Activated CD8-positive, alpha-beta memory T cell treated with anti-CD3 and anti-CD28 coated beads, Interleukin-2, amount 50 U/mL, for 24 hours (primary cell): ENCODE data around the gene SPIN1.
"Not testable (repeated sequence)": the region's sequence is repeated elsewhere in the genome, so short reads cannot be mapped to it uniquely, and the experiment has no call there.

ENCODE experiments used
- DNase-seq: peaks from one replicate; pipeline ENCODE4 v3.0.0-alpha.2; 2020; ENCODE audit errors: extremely low read depth

The SPIN1 gene

DNA sequence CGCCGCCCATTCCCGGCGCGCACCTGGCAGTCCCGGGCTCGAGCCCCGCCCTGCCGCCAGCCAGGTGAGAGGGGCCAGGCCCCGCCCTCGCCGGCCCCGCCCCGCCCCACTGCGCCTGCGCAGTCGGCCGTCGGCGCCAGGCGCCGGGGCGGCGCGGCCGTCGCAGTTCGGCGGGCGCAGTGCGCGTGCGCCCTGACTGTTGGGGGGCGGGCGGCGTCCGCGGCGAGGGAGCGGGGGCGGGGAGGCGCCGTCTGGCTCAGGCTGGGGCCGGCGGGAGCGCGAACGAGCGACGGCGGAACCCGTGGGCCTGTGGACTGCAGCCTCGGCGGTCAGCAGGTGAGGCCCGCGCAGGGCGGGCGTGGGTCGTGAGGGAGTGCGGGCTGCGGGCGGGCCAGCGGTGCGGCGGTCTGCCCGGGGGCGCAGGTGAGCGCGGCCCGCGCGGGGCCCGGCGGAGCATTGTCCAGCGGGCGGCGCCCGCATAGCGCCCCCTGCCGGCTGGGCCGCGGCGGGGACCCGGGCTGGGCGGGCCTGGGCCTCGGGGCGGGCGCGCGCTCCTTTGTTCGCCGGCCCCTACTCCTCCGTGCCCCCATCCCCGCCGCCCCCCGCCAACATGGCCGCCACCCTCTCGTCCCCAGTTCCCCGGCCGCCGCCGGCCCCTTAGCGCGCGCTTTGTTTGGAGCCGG, at the start of gene SPIN1:
TSS of gene SPIN1 (plus strand) at position 242 of the 683 bp plus-strand sequence. CDS start 38,096 bp downstream, outside the sequence.
- peak; percentile 32 for DNase-seq

DNA sequence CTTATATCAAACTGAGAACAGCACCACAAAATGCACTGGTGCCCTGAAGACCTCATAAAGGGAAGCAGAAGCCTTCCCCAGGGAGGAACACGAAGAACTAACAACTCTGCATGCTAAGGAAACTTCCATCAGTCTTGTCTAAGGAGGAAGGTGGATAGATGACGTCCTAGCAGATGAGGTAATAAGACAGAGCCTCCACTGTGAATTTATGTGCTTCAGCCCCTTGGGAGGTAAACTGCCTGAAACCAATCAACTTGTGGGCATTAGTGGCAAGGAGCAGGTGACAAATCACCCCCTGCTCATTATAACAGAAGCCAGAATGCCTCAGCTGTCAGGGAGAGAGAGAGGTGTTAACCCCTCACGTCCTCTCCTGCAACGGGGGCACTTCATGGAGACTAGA, 48.9 kb upstream of the SPIN1 start:
- DNase-seq = no peak

DNA sequence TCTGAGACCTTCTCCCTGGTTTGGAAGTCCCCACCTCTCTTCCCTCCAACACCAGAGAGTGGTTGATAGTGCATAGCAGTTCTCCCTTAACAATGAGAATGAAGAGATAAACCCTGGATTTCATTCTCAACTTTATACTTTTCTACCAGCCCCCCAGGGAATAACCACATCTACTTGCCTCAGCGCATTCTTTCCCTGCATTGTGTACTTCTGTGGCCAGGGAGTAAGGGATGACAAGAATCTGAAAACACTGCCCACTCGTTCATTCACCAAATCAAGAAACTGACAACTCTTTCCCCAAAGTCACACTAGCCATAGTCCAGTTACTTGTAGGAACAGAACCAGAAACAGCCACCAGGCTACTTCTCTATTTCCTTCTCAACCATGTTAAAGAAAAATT, 46.0 kb upstream of the SPIN1 start:
- DNase-seq = no peak

DNA sequence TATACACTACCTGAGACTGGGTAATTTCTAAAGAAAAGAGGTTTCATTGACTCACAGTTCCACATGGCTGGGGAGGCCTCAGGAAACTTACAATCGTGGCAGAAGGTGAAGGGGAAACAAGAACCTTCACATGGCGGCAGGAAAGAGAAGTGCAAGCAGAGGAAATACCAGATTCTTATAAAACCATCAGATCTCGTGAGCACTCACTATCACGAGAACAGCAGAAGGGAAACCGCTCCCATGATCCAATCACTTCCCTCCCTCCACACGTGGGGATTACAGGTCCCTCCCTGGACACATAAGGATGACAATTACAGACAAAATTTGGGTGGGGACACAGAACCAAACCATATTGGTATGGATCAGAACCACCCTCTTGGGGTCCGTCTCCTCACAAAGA, 44.2 kb upstream of the SPIN1 start:
- no peak for DNase-seq

DNA sequence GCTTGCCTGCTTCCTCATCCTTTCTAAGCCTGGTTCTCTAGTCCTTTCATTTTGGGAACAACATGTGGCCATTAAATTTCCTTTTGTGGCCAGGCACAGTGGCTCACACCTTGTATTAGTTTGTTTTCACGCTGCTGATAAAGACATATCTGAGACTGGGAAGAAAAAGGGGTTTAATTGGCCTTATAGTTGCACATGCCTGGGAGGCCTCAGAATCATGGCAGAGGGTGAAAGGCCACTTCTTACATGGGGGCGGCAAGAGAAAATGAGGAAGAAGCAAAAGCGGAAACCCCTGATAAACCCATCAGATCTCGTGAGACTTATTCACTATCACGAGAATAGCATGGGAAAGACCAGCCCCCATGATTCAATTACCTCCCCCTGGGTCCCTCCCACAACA, 37.9 kb upstream of the SPIN1 start:
- not testable (repeated sequence) for DNase-seq

DNA sequence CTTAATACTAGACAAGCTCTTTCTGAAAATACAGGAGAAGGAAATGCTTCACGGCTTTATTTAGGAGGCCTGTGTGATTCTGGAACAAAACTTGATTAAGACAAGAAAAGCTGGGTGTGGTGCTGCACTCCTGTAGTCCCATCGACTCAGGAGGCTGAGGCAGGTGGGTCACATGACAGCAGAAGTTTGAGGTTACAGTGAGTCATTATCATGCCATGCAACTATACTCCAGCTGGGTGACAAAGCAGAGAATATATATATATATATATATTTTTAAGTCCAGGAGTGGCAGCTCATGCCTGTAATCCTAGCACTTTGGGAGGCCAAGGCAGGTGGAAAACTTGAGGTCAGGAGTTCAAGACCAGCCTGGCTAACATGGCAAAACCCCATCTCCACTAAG, 33.1 kb upstream of the SPIN1 start:
- DNase-seq = no peak

DNA sequence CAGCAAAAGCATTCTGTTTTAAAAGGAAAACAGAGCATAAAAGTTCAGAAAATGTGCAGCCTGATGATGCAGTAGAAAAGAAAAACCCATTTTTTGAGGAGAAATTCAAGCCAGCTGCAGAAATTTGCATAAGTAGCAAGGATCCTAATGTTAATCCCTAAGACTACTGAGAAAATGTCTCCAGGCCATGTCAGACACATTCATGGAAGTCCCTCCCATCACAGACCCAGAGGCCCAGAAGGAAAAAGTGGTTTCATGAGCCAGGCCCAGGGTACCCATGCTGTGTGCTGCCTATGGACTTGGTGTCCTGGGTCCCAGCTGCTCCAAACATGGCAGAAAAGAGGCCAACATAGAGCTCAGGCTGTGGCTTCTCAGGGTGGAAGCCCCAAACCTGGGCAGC, 31.0 kb upstream of the SPIN1 start:
- not testable (repeated sequence) for DNase-seq

DNA sequence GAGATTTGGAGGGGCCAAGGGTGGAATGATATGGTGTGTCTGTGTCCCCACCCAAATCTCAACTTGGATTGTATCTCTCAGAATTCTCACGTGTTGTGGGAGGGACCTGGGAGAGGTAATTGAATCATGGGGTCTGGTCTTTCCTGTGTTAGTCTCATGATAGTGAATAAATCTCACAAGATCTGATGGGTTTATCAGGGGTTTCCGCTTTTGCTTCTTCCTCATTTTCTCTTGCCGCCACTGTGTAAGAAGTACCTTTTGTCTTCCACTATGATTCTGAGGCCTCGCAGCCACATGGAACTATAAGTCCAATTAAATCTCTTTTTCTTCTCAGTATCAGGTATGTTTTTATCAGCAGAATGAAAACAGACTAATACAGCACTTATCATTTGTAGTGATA, 29.5 kb upstream of the SPIN1 start:
- no peak for DNase-seq

DNA sequence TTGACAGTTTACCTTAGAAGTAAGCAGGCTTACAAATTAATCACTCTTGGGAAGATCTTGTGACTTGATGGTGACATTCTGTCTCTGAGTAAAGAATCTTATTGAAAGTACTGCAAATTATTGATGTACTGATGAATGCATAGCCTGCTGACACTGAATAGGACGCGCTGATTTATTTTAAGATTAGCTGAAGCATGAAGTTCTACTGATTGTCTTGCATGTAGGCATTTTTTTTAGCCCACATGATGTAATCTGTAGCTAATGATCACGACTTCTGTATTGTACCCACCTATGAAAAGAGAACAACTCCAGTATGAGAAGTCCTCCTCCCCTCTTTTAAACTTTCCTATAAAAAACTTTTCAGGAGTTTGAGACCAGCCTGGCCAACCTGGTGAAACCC, 28.3 kb upstream of the SPIN1 start:
- no peak for DNase-seq

DNA sequence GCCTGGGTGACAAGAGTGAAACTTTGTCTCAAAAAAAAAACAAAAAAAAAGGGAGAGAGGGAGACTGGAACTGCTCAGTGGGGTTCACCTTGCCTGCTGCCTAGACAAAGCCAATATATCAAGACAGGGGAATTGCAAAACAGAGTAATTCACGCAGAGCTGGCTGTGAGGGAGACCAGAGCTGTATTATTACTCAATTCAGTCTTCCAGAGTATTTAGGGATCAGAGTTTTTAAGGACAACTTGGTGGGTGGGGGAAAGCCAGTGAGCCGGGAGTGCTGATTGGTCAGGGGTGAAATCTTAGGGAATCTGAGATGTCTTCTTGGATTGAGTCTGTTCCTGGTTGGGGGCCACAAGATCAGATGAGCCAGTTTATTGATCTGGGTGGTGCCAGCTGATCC, 25.6 kb upstream of the SPIN1 start:
- DNase-seq = no peak

DNA sequence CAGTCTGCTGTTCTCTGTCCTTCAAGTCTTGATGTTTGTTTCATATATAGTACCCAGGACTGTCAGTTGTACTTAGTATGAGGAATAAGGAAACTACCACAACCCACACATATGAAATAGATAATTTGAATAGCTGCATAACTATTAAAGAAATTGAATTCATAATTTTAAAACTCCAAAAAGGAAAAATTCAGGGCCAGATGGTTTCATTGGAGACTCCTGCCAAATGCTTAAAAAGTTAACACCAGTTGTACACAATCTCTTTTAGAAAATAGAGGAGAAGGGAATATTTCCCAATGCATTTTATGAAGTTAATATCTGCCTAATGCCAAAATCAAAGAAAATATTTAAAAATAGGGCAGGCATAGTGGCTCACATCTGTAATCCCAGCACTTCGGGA, 24.6 kb upstream of the SPIN1 start:
- DNase-seq = no peak

DNA sequence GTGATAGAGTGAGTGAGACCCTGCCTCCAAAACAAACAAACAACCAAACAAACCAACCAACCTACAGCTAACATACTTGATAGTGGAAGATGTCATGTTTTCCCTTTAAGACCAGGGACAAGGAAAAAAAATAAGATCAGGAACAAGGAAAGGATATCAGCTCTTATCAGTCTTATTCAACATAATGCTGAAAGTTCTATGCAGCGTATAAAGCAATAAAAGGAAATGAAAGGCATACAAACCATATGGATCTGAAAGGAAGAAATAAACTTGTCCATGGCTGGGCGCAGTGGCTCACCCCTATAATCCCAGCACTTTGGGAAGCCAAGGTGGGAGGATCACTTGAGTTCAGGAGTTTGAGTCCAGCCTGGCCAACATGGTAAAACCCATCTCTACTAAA, 23.5 kb upstream of the SPIN1 start:
- DNase-seq = no peak

DNA sequence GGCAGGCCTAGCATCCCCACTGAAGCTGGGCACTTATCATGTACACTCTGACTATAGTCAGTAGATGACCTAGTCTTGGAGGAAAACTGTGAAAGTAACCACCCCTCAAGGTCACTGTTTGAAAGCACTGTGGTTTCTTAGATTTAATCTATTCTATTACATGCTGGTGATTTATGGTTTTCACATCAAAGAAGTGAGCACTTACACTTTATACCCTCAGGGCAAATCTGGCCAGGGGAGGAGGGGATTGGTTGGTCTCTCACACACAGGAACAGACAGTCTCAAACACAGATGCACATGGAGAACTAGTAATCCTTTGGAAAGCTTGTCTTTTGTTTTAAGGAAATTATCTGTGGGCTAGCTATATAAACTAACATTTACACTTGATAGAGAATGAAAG, 17.9 kb upstream of the SPIN1 start:
- DNase-seq = no peak

DNA sequence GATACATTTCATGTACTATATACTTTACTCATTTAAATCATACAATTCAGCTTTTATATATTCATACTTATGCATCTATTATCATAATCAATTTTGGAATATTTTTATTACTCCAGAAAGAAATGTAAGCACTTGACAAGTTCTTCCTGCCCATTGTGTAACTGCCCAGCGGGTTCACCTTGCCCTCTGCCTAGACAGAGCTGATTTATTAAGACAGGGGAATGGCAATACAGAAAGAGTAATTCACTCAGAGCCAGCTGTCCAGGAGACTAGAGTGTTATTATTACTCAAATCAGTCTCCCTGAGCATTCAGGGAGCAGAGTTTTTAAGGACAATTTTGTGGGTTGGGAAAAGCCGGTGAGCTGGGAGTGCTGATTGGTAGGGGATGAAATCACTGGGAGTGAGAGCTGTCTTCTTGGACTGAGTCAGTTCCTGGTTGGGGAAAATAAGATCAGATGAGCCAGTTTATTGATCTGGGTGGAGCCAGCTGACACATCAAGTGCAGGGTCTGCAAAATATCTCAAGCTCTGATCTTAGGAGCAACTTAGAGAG, 16.1 kb upstream of the SPIN1 start:
- DNase-seq = no peak

DNA sequence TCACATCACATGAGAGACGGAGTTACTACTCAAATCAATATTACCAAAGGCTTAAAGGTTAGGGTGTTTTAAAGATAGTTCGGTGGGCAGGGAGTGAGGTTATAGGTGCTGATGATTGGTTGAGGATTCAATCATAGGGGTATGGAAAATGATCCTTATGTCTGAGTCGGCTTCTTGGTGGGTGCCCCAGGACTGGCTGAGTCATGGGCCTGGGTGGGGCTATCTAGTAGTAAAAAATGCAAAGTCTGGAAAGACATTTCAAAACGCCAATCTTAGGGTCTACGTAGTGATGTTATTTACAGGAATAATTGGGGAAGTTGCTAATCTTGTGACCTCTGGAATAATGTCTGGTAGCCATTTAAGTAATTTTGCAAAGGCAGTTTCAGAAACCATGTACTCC, 15.2 kb upstream of the SPIN1 start:
- DNase-seq = no peak

DNA sequence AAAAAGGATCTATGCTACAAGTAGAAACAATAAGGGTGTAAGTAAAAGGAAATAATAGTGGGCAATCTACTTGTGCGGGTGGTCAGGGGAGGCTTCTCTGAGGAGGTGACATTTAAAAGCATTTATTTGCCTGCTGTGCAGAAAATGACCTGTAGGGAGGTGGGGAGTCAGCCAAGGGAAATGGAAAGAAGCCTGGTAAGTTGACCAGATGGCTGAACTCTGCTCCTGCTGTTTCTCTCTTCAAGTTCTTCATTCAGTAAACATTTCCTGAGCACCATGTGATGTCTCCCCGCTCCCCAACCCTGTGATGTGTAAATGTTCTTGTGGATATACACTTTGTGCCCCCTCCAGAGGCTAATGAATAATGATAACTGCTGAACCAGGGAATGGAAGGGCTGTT, 9.9 kb upstream of the SPIN1 start:
- DNase-seq = no peak

DNA sequence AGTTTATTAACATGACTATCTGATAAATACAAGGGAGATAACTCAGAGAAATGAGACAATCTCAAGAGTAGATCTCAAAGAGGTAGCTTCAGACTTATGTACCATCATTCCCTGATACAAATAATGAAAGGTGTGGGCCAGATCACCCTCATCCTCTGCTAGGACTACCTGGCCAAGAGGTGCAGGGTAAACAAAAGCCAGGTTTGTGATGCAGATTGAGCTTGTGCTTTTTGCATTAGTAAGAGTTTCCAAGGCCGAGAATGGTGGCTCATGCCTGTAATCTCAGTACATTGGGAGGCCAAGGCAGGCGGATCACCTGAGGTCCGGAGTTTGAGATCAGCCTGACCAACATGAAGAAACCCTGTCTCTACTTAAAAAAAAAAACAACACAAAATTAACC, 8.9 kb upstream of the SPIN1 start:
- no peak for DNase-seq

DNA sequence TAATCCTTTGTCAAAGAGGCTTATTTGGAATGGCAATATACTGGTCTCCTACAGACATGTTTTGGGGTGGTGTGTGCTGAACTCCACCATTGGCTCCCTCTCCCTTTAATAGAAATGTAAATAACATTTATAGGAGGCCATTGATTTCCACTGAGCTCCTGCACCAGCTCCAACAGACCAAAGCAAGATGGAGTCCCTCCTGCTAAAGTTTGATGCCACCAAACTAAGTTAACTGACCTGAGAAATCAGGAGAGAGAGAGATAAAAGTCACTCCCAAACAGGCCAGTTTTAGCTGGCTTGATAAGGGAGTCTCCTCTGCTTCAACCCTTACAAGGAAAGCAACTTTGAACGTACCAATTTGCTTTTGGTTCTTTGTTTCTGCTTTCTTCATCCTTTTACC, 8.1 kb upstream of the SPIN1 start:
- DNase-seq = no peak

DNA sequence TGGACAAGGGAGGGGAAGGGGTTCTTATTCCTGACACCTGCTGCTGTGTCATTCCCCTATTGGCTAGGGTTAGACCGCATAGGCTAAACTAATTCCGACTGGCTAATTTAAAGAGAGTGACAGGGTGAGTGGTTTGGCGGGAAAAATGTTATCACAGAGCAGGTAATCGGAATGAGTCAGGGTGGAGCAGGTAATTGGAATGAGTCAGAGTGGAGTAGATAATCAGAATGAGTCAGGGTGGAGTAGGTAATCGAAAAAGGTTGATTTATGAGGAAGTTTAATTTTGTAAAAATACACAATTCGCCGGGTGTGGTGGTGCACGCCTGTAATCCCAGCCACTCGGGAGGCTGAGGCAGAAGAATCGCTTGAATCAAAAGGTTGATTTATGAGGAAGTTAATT, 6.9 kb upstream of the SPIN1 start:
- not testable (repeated sequence) for DNase-seq

DNA sequence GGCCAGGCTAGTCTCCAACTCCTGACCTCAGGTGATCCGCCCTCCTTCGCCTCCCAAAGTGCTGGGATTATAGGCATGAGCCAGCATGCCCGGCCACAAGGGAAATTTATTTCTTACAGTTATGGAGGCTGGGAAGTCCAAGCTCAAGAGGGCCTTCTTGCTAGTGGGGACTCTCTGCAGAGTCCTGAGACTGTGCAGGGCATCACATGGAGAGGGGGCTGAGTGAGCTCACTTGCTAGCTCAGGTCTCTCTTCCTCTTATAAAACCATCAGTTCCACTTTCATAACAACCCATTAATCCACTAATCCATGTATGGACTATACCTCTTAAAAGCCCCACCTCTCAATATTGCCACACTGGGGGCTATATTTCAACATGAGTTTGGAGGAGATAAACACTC, 5.1 kb upstream of the SPIN1 start:
- no peak for DNase-seq

DNA sequence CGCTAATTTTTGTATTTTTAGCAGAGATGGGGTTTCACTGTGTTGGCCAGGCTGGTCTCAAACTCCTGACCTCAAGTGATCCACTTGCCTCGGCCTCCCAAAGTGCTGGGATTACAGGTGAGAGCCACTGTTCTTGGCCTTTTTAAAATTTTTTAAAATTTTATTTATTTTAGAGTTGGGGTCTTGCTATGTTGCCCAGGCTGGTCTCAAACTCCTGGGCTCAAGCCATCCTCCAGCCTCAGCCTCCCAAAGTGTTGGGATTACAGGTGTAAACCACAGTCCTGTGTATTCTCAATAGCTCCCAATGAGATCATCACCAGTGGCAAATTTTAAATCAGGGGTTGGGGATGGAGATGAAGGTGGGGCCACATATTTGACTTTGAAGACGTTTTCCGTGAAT, 2.1 kb upstream of the SPIN1 start:
- not testable (repeated sequence) for DNase-seq

DNA sequence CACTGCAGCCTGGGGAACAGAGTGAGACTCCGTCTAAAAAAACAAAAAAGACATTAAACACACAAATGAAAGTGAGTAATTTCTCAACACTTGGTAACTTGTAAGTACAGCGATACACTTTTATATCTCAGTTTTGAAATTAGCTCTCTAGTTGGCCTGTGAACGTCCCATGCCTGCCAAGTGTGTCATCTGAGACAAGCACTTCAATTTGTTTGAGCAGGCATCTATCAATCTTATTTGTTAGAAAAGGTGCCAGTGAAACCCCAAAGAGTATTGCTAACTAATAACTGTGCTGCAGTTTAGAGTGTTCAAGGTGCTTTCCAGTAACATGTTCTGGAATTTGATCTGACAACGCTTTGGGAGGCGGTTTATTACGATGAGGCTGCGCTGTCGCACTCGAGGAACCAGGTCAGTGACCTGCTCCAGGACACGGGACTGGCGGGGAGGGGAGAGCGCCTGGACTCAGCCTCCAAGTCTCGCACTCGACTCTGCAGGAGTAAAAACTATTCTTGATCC, 1.1 kb upstream of the SPIN1 start:
- no peak for DNase-seq

DNA sequence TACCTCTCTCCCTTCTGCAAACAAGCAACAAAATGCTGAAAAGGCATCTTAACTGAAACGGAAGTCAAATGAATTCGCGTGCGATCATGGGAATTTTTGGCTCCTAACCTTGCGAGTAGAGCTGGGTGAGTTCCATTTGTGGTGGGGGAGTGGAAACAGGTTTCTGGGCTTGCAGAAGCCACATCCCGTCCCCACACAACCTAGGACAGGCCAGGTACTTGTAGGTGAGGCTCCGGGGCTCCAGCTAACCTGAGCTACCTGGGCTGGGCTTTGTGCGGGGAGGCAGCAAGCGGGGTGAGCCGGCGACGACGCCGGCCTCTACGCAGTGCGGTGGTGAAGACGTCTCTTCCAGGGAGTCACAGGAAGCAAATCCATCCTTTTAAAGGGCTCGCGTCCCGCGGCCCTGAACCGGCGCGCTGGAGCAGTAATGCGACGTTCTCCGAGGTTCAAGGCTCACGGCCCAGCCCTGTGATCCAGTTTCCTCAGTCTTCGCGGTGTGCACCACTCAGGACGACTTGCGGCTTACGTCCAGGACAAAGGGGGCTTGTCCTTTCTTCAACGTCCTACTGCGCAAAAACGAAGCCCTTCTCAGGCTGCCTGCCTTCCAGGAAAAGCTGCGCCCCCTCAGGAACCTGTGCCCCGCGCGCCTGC, 567 bp upstream of the SPIN1 start:
- DNase-seq = no peak
